NCI-H446 treated with DMSO at 0.1 percent for 48 hours (cell line): ENCODE measurements around the gene CDYL.

Experiments used
- DNase-seq: peaks from one replicate; lab custom pipeline; 2025; lab: John Stamatoyannopoulos, UW

CDYL gene

DNA sequence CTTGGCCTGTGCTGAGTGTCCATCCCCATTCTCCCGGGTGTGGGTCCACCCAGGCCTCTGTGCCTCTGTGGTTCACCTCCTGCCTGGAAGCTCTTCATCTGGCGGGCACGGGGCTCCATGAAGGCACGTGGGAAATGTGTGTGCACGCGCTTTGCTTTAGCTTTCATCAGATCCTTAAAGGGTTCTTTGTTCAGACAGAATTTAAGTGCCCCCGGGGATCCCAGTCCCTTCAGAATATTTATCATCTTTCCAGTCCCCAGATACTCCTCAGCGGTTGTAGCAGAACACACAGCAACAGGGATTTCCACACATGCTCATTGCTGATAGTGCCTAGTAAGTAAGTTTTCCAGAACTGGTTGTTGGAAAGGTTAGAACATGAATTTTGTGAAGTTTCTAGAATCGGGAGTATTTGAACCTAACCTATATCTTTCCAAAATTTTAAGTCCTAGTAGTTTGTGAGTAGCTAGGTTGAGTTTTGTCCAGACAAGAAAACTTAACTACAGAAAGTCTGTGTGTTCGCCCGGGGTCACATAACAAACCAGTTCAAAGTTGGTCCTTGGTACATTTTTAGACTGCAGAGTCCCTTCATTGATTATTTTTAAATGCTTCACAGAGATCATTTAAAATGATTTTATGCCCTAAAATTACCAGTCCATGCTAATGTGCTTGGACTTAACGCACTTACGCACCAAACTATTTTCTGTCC is 159.9 kb downstream of the CDYL start:
- DNase-seq = no peak

GRCh38 chr6:4936681-4937041 is 160.5 kb downstream of the CDYL start:
- DNase-seq = no peak

DNA sequence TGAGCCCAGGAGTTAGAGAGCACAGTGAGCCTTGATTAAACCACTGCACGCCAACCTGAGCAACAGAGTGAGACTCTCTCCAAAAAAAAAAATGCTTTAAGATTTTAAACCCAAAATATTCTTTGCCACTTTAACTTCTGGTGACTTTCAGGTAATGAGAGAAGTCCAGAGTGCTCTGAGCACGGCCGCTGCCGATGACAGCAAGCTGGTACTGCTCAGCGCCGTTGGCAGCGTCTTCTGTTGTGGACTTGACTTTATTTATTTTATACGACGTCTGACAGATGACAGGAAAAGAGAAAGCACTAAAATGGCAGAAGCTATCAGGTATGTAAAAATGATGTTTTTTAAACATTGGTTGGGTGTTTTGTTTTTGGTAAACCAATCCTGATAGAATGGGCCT is 161.2 kb downstream of the CDYL start:
- no peak for DNase-seq

DNA sequence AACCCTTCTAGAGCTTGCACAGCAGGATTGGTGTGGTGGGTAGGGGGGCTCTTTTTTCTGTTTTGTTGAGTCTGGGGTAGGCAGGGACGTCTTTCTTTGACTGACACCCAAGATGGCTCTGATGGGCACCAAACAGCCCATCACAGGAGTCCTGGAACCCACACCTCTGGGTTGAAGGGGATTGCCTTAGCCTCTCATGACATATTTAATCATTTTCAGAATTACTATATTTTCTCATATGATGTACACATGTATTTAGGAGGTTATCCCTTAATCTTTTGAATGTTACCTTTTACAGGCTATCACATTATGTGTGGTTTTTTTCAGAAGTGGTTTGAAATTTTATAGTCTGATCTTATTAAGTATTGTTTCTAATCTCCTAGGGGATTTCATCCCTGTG is 163.0 kb downstream of the CDYL start:
- DNase-seq = no peak

- no peak for DNase-seq
Observed at GRCh38 chr6:4940416-4940815, 164.2 kb downstream of the CDYL start.

- DNase-seq = peak; percentile 79
Observed at GRCh38 chr6:4941782-4942672, 165.8 kb downstream of the CDYL start.

DNA sequence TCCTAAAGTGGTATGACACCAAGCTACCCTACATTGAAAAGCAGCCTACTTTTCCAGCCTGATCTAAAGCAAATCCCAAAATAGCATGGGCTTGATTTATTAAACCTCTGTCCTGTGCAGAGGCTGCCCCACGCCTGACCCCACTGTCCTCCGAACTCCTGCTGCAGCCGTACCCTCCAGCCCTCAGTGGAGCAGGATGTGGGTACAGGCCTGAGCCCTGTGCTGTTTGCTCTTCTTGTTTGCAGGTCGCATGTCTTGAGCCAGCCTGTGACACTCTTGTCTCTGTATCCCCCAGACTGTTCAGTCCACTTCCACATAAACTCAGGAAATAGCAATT is 166.4 kb downstream of the CDYL start:
- no peak for DNase-seq

DNA sequence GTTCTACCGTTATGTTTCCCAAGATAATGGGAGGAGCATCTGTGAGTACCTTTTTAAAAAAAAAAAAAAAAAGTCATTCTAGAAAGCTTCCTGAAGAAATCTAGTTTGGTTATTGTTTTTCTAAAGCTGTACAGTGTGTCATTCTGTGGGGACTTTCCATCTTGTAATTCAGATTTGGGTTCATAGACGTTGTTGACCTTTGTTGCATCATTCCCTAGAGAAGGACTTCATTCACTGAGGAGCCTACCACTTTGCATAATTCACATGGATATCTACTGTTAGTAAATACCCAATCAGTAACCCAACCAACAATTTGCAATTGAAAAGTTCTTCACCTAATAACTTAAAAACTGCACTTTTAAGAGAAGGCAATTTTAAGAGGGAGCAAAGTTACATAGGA is 167.5 kb downstream of the CDYL start:
- DNase-seq = no peak

DNA sequence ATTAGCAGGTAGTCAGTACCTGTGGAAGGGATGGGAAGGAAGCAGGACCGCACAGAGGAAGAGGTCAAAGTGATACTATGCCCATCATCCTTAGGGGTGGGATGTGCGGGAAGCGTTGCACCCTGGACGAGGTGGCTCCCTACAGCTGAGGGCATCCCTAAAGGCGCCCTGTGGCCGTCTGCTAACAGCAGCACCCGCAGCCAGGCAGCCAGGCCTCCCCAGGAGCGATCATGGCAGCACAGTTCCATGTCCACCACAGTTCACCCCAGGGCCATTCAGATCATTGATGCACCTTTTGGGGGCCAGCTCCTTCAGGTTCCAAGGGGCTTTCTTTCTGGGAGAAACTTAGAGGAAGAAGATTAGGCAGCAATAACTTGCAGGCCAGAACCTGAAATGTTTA is 168.1 kb downstream of the CDYL start:
- DNase-seq = no peak

- no peak for DNase-seq
Observed at GRCh38 chr6:4946521-4946920, 170.3 kb downstream of the CDYL start.

DNA sequence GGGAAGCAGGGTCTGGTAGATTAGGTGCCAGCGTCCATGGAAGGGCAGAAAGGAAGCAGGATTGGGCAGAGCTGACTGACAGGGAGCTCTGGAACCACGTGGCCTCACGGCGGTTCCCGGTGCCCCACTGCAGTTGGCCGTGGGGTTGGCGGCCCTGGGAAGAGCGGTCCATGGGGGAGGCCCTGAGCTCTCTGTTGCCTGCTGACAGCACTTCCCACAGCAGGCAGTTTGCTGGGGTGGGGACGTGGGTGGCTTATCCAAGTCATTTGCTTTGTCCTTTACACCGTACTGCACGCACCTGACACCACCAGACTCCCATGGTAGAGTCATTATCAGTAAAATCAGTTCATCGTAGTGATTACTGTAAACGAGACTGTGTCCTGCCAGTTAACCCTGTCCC is 171.5 kb downstream of the CDYL start:
- no peak for DNase-seq

GRCh38 chr6:4948781-4949450 is 172.7 kb downstream of the CDYL start:
- DNase-seq = no peak

DNA sequence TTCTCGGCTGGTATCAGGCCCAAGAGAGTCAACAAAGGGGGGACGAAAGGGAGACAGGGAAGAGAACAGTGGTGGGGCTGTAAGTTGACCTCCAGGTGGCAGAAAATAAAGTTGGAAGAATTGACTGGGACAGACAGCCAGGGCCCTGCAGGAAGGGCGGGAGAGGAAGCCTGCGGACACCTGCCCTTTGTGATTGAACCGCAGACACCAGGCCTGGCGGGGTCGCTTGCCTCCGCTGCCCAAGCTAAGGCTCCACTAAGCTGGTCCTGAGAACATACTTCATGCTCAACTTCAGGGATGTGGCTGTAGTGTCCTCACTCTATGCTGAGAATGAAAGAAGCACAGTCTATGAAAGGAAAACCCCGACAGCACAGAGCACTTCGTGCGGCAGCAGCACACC is 173.9 kb downstream of the CDYL start:
- DNase-seq = no peak

GRCh38 chr6:4950836-4951533 is 174.8 kb downstream of the CDYL start:
- no peak for DNase-seq

GRCh38 chr6:4953440-4953839 is 177.2 kb downstream of the CDYL start:
- no peak for DNase-seq

DNA sequence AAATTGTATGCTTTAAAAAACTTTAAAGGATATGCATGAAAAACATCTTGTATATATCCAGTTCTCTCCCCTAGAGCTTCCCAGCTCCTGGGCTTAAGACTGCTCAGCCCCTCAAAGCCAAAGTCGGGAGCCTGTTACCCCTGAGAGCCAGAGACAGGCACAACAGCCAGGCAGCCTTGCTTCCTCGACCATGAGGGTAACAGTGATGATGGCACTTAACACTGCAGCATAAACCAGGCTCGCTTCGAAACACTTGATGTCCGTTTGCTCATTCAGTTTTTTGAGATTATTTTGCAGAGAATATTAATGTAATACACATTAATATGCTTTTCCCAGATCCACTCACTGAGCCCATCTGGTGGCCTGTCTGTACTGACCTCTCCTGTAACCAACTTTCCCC is 180.4 kb downstream of the CDYL start:
- no peak for DNase-seq

GRCh38 chr6:4957521-4958231 is 181.5 kb downstream of the CDYL start:
- no peak for DNase-seq

- DNase-seq = no peak
Observed at GRCh38 chr6:4958624-4959023, 182.4 kb downstream of the CDYL start.

- DNase-seq = no peak
Observed at GRCh38 chr6:4961322-4962168, 185.3 kb downstream of the CDYL start.

GRCh38 chr6:4962905-4963304 is 186.7 kb downstream of the CDYL start:
- DNase-seq = no peak
